Coronary artery (tissue), 2 donors: ENCODE data around the gene LHFPL6.

Experiments
- DNase-seq: peaks from one replicate; pipeline ENCODE4 v3.0.0-alpha.2; 2017; ENCODE audit warnings: low spot score
- H3K27ac ChIP-seq, 2 donors: fragments of 200-600 bp; sonication (generic); one replicate each; pipeline ENCODE4 v1.5.1; 2016 to 2019
- H3K4me3 ChIP-seq: fragments of 200-600 bp; sonication (generic); 2 replicates; pipeline ENCODE4 v1.5.1; 2016; ENCODE audit warnings: mild to moderate bottlenecking, moderate library complexity
- CTCF ChIP-seq: fragments of 200-600 bp; sonication (generic); IDR thresholded peaks from one replicate; pipeline ENCODE4 v1.5.1; 2019; ENCODE audit warnings: antibody characterized with exemption

Gene LHFPL6

GRCh38 chr13:39463611-39464010, 139.4 kb downstream of the LHFPL6 start:
- DNase-seq, result no peak
- no peak overlapping the region for H3K4me3 ChIP-seq
- no peak overlapping the region for H3K27ac ChIP-seq
- TF ChIP-seq CTCF, result no peak

- Histone ChIP-seq H3K27ac (no peak overlapping the region), H3K4me3 (no peak overlapping the region)
- no peak for TF ChIP-seq CTCF
- no peak for DNase-seq
These were observed 140.1 kb downstream of the LHFPL6 start for GRCh38 chr13:39462906-39463305.

- H3K27ac ChIP-seq, result no peak overlapping the region
- no peak for TF ChIP-seq CTCF
- no peak for DNase-seq
- no peak overlapping the region for H3K4me3 ChIP-seq
These were observed 140.6 kb downstream of the LHFPL6 start for GRCh38 chr13:39462428-39462827.

GRCh38 chr13:39461685-39462266, 141.2 kb downstream of the LHFPL6 start:
- TF ChIP-seq CTCF, result no peak
- Histone ChIP-seq H3K4me3 (no peak overlapping the region), H3K27ac (no peak overlapping the region)
- no peak for DNase-seq

GRCh38 chr13:39457274-39457673, 145.7 kb downstream of the LHFPL6 start:
- no peak for TF ChIP-seq CTCF
- Histone ChIP-seq H3K27ac (no peak overlapping the region), H3K4me3 (no peak overlapping the region)
- DNase-seq, result no peak

- H3K4me3 ChIP-seq, result no peak overlapping the region
- no peak for TF ChIP-seq CTCF
- no peak for DNase-seq
- no peak overlapping the region for H3K27ac ChIP-seq
These were observed 147.3 kb downstream of the LHFPL6 start for GRCh38 chr13:39455521-39456175.

- no peak overlapping the region for H3K4me3 ChIP-seq
- no peak for TF ChIP-seq CTCF
- H3K27ac ChIP-seq, result no peak overlapping the region
- DNase-seq, result no peak
These were observed 150.2 kb downstream of the LHFPL6 start for GRCh38 chr13:39452834-39453233.
